ENCODE data around the gene ATP1A2. TPM values are rescaled to one million over a fixed set of nuclear protein-coding genes. Genes with fewer than 3 reads are reported as not detected.

ATP1A2 gene
- total RNA-seq, 1 donor from 2014 or later = 4.5 TPM

DNA sequence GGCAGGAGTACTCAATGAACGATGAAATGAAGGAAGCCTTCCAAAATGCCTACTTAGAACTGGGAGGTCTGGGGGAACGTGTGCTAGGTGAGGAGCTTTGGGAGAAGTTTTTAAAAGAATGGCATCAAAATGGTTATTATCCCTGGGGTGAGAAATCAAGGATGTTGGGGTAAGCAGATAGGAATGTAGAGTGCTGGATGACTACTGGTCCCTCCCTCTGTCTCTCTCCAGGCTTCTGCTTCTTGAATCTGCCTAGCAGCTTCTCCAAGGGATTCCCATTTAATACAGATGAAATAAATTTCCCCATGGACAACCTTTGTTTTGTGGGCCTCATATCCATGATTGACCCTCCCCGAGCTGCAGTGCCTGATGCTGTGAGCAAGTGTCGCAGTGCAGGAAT is 55.8 kb downstream of the ATP1A2 start:
- Histone ChIP-seq H3K4me3 (no peak overlapping the region), H3K27me3 (ENCODE audit: low read depth) (no peaks in the 10 kb centered on the region), H3K4me1 (peaks cover 5% of the 10 kb centered on the region), H3K9me3 (no peaks in the 10 kb centered on the region), H3K27ac (no peak overlapping the region), H3K36me3 (no peaks in the 10 kb centered on the region)
- intact Hi-C loops (cut with DNase I) = no loop called here
- no peak for ATAC-seq
- TF ChIP-seq, protein P1, sequence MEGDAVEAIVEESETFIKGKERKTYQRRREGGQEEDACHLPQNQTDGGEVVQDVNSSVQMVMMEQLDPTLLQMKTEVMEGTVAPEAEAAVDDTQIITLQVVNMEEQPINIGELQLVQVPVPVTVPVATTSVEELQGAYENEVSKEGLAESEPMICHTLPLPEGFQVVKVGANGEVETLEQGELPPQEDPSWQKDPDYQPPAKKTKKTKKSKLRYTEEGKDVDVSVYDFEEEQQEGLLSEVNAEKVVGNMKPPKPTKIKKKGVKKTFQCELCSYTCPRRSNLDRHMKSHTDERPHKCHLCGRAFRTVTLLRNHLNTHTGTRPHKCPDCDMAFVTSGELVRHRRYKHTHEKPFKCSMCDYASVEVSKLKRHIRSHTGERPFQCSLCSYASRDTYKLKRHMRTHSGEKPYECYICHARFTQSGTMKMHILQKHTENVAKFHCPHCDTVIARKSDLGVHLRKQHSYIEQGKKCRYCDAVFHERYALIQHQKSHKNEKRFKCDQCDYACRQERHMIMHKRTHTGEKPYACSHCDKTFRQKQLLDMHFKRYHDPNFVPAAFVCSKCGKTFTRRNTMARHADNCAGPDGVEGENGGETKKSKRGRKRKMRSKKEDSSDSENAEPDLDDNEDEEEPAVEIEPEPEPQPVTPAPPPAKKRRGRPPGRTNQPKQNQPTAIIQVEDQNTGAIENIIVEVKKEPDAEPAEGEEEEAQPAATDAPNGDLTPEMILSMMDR (IDR thresholded peaks at IDR 0.05) = no peak
- no peak for DNase-seq

DNA sequence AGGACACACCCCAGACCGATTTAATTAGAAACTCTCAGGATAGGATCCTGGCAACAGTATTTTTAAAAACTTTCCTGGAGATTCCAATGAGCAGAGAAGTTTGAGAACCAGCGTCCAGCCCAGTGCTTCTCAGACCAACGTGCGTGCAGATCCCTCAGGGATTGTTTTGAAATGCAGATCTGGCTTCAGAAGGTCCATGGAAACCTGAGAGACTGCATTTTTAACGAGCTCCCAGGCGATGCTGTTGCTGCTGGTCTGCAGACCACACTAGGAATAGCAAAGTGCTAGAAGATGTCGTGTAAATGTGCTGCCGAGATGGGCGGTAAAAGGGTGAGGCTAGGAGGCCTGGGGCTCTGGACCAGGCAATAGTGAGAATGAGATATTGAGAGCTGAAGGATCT is 56.4 kb downstream of the ATP1A2 start:
- intact Hi-C loops (cut with DNase I) = no loop called here
- H3K27me3 ChIP-seq (ENCODE audit: low read depth) = no peaks in the 10 kb centered on the region
- no peaks in the 10 kb centered on the region for H3K4me1 ChIP-seq
- H3K4me3 ChIP-seq = no peak overlapping the region
- DNase-seq (no peak), ATAC-seq (no peak)
- H3K27ac ChIP-seq = no peak overlapping the region
- no peaks in the 10 kb centered on the region for H3K9me3 ChIP-seq
- no peaks in the 10 kb centered on the region for H3K36me3 ChIP-seq
- TF ChIP-seq, protein P1 (IDR thresholded peaks at IDR 0.05) = no peak

DNA sequence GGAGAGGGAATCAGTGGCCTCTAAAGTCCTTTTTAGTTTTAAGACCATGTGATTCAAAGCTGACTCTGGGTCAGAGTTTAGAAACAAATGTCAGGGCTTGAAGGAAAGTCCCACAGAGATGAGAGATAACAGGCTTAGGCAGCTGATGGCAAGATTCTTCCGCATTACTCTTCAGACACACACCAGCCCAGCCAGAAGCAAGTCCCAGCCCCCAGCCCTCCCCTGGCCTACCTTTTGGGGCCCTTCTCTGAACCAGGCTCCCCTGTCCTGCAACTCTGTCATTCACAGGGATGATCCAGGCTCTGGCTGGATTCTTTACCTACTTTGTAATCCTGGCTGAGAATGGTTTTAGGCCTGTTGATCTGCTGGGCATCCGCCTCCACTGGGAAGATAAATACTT is 61.7 kb downstream of the ATP1A2 start:
- no peaks in the 10 kb centered on the region for H3K9me3 ChIP-seq
- intact Hi-C loops (cut with DNase I) = no loop called here
- H3K4me1 ChIP-seq = no peaks in the 10 kb centered on the region
- TF ChIP-seq, protein P1 (IDR thresholded peaks at IDR 0.05) = no peak
- no peaks in the 10 kb centered on the region for H3K27me3 ChIP-seq (ENCODE audit: low read depth)
- DNase-seq (no peak), ATAC-seq (no peak)
- no peak overlapping the region for H3K27ac ChIP-seq
- H3K4me3 ChIP-seq = no peak overlapping the region
- H3K36me3 ChIP-seq = no peaks in the 10 kb centered on the region

DNA sequence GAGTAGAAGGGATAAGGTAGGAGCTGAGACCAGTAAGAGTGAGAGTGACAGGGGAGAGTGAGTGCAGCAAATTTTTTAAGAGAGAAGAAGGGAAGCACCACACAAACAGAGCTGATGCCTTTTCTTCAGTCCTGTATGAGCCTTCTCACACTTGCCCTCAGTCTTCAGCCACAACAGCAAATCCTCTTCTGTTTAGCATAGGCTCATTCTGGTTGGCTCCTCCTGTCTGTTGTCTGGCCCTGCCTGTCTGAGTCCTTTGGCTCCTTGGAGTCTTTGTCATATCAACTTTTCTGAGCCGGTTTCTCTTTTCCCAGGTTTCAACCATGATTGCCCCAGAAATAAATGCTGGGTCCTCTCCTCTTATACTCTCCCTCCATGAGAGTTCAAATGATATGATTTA is 62.1 kb downstream of the ATP1A2 start:
- Histone ChIP-seq H3K4me3 (no peak overlapping the region), H3K27ac (no peak overlapping the region), H3K9me3 (no peaks in the 10 kb centered on the region), H3K27me3 (ENCODE audit: low read depth) (no peaks in the 10 kb centered on the region), H3K36me3 (no peaks in the 10 kb centered on the region), H3K4me1 (no peaks in the 10 kb centered on the region)
- DNase-seq = no peak
- TF ChIP-seq, protein P1 (IDR thresholded peaks at IDR 0.05) = no peak
- intact Hi-C loops (cut with DNase I) = no loop called here
- no peak for ATAC-seq

DNA sequence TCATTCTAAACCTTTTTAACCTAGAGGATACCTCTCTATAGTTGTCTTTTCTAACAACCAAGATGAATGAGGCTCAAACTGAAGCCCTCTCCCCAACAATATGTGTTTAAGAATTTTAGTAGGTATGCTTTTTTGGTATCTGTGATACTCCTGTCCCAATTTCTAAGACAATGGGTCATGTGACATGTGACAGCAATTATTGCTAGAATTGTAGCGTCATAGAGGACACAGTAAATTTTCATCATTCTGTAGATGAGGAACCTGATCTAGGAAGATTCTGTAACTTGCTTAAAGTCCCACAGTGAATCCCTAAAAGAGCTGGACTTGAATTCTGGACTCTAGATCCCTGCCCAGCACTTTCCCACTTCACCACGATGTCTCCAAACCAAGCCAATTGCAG is 63.2 kb downstream of the ATP1A2 start:
- no peak for ATAC-seq
- Histone ChIP-seq H3K27ac (no peak overlapping the region), H3K27me3 (ENCODE audit: low read depth) (no peaks in the 10 kb centered on the region), H3K4me1 (no peaks in the 10 kb centered on the region), H3K36me3 (no peaks in the 10 kb centered on the region), H3K4me3 (no peak overlapping the region), H3K9me3 (no peaks in the 10 kb centered on the region)
- DNase-seq = no peak
- intact Hi-C loops (cut with DNase I) = no loop called here
- TF ChIP-seq, protein P1 (IDR thresholded peaks at IDR 0.05) = no peak

DNA sequence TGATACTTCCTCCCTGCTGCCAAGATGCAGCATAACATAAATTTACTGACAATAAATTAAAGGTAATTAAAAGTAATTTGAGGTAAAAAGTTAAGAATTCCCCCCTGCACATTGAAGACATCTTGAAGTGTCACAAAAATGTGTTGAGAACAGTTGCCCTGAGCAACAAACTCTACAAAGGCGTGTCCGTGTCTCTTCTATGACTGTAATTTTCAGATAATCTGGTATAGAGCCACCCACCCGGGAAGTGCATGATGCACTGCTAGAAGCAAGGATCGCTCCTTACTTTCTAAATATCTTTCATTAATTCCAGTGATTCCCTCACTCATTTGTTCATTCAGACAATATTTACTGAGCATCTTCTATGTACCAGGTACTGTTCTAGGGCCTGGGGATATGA is 63.8 kb downstream of the ATP1A2 start:
- intact Hi-C loops (cut with DNase I) = no loop called here
- no peaks in the 10 kb centered on the region for H3K27me3 ChIP-seq (ENCODE audit: low read depth)
- no peaks in the 10 kb centered on the region for H3K9me3 ChIP-seq
- TF ChIP-seq, protein P1 (IDR thresholded peaks at IDR 0.05) = no peak
- DNase-seq (no peak), ATAC-seq (no peak)
- no peak overlapping the region for H3K4me3 ChIP-seq
- no peaks in the 10 kb centered on the region for H3K4me1 ChIP-seq
- no peaks in the 10 kb centered on the region for H3K36me3 ChIP-seq
- H3K27ac ChIP-seq = no peak overlapping the region

All from lower lobe of right lung (tissue), 2 donors.